Brain microvascular endothelial cell (primary cell): Measurements from ENCODE around the gene PGGHG.
"Not testable (repeated sequence)": the region's sequence is repeated elsewhere in the genome, so short reads cannot be mapped to it uniquely, and the experiment has no call there.

Source experiments
- DNase-seq: peaks from one replicate; pipeline ENCODE4 v3.0.0-alpha.2; 2020
- H3K27ac ChIP-seq: fragments of 250-450 bp; sonication (Bioruptor Pico); 2 replicates; pipeline ENCODE4 v1.5.1; 2020; ENCODE audit warnings: mild to moderate bottlenecking, moderate library complexity
- H3K27me3 ChIP-seq: fragments of 250-450 bp; sonication (Bioruptor Pico); replicated peaks from 2 replicates; pipeline ENCODE4 v1.5.1; 2020; ENCODE audit warnings: mild to moderate bottlenecking
- H3K36me3 ChIP-seq: fragments of 250-450 bp; sonication (Bioruptor Pico); replicated peaks from 2 replicates; pipeline ENCODE4 v1.5.1; 2020; ENCODE audit warnings: mild to moderate bottlenecking
- H3K4me3 ChIP-seq: 2 replicates; pipeline ENCODE4 v1.5.1; 2011; ENCODE audit warnings: low read depth, mild to moderate bottlenecking, control low read depth, low read length, moderate library complexity
- in situ Hi-C: cut with HindIII; loops from 2 replicates; pipeline ENCODE4 v1.10.0; 2017; ENCODE audit warnings: low sequenced_read_pairs, low pct_ligation_motif_present
- TF ChIP-seq, protein P1 (sequence below): IDR thresholded peaks from 2 replicates; pipeline ENCODE4 v1.5.1; 2011; ENCODE audit warnings: low read depth, mild to moderate bottlenecking, moderate library complexity, low read length, control low read depth, inconsistent platforms; ENCODE audit errors: missing control alignments

PGGHG gene

DNA sequence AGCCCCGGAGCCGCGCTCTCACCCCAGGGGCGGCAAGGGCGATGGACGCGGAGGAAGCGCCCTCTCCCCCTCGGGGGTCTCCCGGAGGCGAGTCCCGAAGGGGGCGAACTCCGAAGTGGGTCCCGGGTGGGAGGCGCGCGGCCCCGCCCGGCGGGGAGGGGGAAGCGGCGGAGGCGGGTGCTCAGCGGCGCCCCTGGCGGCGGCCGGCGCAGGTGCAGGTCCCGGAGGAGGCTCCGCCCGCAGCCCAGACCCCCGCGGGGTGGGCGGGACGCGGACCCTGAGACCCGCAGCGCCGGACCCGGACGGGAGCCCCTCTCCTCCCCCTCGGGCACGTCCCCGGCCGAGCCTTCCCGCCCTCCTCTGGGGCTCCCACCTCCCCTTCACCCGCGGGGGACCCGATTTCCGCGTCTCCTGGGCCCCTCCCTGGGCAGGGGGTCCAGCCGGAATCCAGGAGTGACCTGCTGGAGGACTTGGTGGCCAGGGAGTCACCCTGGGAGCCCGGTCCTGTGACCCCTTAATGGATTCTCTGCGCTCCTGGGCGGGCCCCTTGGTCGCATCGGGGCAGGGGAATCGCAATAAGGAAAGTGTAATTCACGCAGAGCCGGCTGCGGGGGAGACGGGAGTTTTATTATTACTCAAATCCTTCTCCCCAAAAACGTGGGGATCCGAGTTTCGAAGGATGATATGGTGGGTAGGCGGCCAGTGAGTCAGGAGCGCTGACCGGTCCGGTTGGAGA lies 22.3 kb downstream of the PGGHG start:
- H3K36me3 ChIP-seq, DNase-seq, in situ Hi-C loops, H3K27ac ChIP-seq: not testable (repeated sequence)
- H3K27me3 ChIP-seq, result peaks cover 10% of the 10 kb centered on the region
- peak overlapping the region; percentile 36 for H3K4me3 ChIP-seq

- in situ Hi-C loops, result no loop called here
- Histone ChIP-seq H3K27me3 (peaks cover 19% of the 10 kb centered on the region), H3K4me3 (no peak overlapping the region), H3K27ac (no peak overlapping the region), H3K36me3 (no peaks in the 10 kb centered on the region)
- TF ChIP-seq, protein P1, sequence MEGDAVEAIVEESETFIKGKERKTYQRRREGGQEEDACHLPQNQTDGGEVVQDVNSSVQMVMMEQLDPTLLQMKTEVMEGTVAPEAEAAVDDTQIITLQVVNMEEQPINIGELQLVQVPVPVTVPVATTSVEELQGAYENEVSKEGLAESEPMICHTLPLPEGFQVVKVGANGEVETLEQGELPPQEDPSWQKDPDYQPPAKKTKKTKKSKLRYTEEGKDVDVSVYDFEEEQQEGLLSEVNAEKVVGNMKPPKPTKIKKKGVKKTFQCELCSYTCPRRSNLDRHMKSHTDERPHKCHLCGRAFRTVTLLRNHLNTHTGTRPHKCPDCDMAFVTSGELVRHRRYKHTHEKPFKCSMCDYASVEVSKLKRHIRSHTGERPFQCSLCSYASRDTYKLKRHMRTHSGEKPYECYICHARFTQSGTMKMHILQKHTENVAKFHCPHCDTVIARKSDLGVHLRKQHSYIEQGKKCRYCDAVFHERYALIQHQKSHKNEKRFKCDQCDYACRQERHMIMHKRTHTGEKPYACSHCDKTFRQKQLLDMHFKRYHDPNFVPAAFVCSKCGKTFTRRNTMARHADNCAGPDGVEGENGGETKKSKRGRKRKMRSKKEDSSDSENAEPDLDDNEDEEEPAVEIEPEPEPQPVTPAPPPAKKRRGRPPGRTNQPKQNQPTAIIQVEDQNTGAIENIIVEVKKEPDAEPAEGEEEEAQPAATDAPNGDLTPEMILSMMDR, result no peak
- DNase-seq, result no peak
These were observed 23.3 kb downstream of the PGGHG start for GRCh38 chr11:312092-312816.

DNA sequence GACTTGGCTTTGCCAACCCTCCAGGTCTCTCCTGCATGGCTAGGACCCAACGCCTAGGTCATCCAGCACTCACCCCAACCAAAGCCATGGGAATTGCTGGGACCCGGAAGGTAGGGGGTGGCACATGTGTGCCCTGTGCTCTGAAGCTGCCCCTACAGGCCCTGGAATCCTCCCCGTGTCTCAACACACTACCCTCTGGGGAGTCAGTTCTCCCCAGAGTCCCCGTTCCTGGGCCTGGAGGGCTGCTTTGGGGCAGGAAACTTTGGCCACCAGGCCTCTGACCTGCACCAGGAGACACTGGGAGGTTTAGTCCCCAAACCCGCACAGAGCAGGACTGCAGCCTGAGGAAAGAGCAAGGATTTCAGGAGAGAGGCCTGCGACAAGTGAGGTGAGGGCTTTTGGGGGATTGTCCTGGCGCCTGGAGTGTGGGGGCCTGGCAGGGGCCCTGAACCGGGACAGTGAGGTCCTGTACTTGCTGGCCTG lies 24.4 kb downstream of the PGGHG start:
- no peak for DNase-seq
- H3K36me3 ChIP-seq, result no peaks in the 10 kb centered on the region
- H3K4me3 ChIP-seq, result no peak overlapping the region
- H3K27me3 ChIP-seq, result peaks cover 22% of the 10 kb centered on the region
- no peak overlapping the region for H3K27ac ChIP-seq
- TF ChIP-seq, protein P1, result no peak
- in situ Hi-C loops, result no loop called here

GRCh38 chr11:313787-314553 lies 25.0 kb downstream of the PGGHG start, which contains the start of gene IFITM1:
IFITM1 (plus strand) TSS chr11:314040; CDS start chr11:314171, 131 bp downstream.
- TF ChIP-seq, protein P1, result no peak
- Histone ChIP-seq H3K27me3 (peaks cover 22% of the 10 kb centered on the region), H3K27ac (no peak within 1 kb of the TSS), H3K4me3 (peak within 1 kb of the TSS; percentile 38), H3K36me3 (no peaks in the 10 kb centered on the region)
- in situ Hi-C loops, result no loop called here
- no peak for DNase-seq

GRCh38 chr11:314554-314875 lies 25.6 kb downstream of the PGGHG start:
- Histone ChIP-seq H3K4me3 (peak overlapping the region; percentile 38), H3K27me3 (peaks cover 22% of the 10 kb centered on the region)
- in situ Hi-C loops, H3K27ac ChIP-seq, H3K36me3 ChIP-seq, DNase-seq: not testable (repeated sequence)

GRCh38 chr11:315051-315481 lies 26.1 kb downstream of the PGGHG start:
- H3K36me3 ChIP-seq, result no peaks in the 10 kb centered on the region
- H3K4me3 ChIP-seq, result no peak overlapping the region
- H3K27ac ChIP-seq, result no peak overlapping the region
- in situ Hi-C loops, result no loop called here
- TF ChIP-seq, protein P1, result no peak
- H3K27me3 ChIP-seq, result peaks cover 22% of the 10 kb centered on the region
- DNase-seq, result no peak
